Epithelial cell of esophagus (primary cell): ENCODE data around the gene LETM1.

Experiments
- DNase-seq: peaks from one replicate; pipeline ENCODE4 v3.0.0; 2010; ENCODE audit warnings: low read depth
- H3K4me3 ChIP-seq: 2 replicates; pipeline ENCODE4 v1.5.1; 2011; ENCODE audit warnings: mild to moderate bottlenecking, low read length, control low read depth
- TF ChIP-seq, protein P1 (sequence below): IDR thresholded peaks from 2 replicates; pipeline ENCODE4 v1.5.1; 2011; ENCODE audit warnings: low read depth, mild to moderate bottlenecking, low read length, control low read depth, inconsistent platforms; ENCODE audit not compliant: insufficient read depth; ENCODE audit errors: missing control alignments

LETM1 gene

DNA sequence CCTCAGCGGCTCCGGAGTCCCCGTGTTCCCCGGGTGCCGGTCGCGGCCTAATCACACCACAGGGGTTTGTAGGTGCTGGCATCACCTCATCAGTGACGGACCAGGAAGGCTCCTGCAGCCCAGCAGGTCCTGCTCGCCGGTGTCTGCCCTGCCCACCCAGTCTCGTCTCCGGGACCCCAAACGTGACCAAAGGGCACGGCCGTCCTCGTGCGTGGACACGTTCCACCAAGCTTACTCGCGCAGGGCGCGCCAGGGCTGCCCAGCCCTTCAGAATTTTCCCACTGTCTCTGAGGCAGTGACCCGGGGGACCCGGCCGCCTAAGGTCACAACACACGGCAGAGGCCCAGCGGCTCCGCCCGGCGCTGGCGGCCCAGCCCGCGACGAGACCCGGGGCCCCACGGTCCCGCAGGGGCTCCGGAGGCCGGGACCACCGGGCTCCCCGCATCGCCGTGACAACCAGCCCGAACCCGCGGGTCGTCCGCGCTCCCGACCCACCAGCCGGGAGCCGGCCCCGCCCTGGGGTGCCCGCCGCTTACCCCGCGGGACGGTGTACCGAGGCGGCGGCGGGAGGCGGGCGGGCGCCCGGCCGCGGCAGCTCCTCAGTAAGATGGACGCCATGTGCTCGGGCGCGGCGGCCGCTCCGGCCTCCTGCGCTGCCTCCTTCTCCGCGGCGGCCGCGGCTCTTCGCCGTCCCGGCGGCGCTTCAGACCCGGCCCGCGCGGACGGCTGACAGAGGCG lies 454 bp downstream of the LETM1 start:
- peak overlapping the region; percentile 88 for H3K4me3 ChIP-seq
- TF ChIP-seq, protein P1, sequence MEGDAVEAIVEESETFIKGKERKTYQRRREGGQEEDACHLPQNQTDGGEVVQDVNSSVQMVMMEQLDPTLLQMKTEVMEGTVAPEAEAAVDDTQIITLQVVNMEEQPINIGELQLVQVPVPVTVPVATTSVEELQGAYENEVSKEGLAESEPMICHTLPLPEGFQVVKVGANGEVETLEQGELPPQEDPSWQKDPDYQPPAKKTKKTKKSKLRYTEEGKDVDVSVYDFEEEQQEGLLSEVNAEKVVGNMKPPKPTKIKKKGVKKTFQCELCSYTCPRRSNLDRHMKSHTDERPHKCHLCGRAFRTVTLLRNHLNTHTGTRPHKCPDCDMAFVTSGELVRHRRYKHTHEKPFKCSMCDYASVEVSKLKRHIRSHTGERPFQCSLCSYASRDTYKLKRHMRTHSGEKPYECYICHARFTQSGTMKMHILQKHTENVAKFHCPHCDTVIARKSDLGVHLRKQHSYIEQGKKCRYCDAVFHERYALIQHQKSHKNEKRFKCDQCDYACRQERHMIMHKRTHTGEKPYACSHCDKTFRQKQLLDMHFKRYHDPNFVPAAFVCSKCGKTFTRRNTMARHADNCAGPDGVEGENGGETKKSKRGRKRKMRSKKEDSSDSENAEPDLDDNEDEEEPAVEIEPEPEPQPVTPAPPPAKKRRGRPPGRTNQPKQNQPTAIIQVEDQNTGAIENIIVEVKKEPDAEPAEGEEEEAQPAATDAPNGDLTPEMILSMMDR = no peak
- DNase-seq = peak; percentile 37

GRCh38 chr4:1854752-1855151 lies 1.2 kb downstream of the LETM1 start:
- TF ChIP-seq, protein P1 = no peak
- DNase-seq = no peak
- H3K4me3 ChIP-seq = peak overlapping the region; percentile 88

DNA sequence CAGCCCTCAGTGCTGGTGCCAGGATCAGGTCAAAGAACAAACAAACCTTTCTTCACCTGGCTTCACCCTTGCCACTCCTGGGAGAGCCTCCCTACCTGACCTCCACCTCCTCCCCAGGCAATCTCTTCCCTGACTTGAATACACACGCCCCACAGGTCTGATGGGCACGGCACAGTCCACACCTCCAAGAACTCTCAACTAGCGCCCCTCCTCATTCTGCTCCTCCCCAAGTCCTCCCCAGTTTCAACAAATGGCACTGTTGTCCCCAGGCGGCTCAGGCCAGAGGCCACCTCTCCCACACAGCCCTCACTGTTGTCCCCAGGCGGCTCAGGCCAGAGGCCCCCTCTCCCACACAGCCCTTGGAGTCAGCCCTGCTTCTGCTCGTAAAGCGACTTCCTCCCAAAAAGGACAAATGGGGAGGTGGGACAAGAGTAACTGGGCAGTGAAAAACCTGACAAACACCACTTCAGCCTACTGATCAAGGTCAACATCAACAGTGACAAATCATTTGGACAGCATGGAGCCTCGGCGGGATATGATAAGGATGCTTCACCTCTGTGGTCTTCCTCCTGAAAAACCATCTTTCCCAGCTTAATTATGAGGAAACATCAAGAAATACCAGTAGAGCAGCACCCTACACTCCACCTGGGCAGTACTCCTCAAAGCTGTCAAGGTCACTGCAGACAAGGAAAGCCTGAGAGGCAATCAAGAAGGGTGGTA lies 2.9 kb downstream of the LETM1 start:
- no peak overlapping the region for H3K4me3 ChIP-seq
- TF ChIP-seq, protein P1 = no peak
- no peak for DNase-seq

DNA sequence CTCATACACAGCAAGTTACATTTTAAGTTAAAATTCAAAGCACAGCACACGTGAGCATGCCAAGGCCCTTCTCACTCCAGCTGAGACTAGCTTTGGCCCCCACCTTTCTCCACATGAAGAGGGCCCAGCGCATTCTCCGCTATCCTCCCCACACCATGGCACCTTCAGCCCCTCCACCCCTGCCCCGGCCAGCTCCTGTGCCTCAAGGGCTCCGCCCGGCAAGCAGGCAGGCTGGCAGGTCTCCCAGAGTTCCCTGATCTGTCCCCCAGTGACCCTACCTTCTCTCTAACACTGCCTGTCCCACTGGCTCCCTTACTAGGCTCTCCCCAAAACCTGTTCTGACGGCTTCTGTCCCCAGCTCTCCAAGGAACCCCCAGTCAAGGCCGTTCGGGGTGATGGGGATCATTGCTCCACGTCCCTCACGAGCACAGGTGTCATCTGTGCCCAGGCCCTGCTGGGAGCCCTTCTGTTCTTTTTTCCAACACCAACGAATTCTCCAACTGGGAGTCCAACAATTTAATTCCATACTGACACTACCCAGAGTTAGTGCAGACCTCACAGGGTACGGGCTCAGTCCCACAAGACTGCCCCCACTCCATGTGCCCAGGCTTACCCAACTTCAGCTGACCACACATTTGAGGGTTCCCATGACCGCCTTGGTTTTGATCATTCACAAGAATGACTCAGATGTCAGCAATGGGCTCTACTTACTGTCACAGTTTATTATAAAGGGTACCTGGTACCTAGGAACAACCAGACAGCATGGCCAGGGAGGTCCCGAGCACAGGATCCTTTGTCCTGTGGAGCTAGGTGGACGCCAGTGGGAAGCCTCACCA lies 4.2 kb downstream of the LETM1 start:
- DNase-seq = no peak
- TF ChIP-seq, protein P1 = no peak
- no peak overlapping the region for H3K4me3 ChIP-seq

DNA sequence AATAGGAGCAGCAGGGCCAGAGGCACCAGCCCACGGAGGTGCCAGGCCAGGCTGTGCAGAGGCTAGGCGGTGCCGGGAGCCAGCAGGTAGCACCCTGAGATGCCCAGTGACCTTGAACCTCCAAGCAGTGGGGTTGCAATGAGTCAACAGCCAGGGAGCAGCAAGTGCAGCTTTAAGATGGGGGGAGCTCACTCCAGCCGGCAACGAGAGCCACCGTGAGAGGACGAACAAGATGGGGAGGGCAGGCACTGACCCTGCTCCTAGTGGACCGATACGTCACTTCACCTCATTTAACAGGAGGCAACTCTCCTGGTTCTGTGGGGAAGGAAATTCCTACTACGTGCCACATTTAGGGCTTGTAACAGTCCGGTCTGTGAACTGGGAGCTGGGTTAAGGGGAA lies 4.8 kb downstream of the LETM1 start:
- TF ChIP-seq, protein P1 = no peak
- H3K4me3 ChIP-seq = no peak overlapping the region
- DNase-seq = no peak

DNA sequence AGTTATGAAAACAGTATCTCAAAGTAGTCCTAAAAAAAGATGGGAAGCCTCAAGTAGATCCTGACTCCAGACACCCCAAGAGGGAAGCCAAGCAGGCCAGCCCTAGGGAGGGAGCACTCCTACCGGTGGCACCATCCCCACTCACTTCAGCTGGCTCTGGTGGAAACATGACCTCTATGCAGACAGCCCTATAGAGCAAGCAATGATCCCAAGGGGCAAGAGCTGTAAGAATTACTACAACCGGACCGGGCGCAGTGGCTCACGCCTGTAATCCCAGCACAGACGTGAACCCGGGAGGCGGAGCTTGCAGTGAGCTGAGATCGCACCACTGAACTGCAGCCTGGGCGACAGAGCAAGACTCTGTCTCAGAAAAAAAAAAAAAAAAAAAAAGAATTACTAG lies 5.7 kb downstream of the LETM1 start:
- TF ChIP-seq, protein P1 = no peak
- DNase-seq = no peak
- H3K4me3 ChIP-seq = no peak overlapping the region
